Suprapubic skin (tissue), 4 donors: ENCODE results near the gene U2AF2. TPM values are rescaled to one million over a fixed set of nuclear protein-coding genes. Genes with fewer than 3 reads are reported as not detected.

Experiments used
- DNase-seq, 2 donors: peaks; one replicate each; pipeline ENCODE4 v3.0.0-alpha.2; 2019; ENCODE audit warnings: low spot score in 2 of 2
- H3K27ac ChIP-seq: fragments of 200-600 bp; sonication (generic); one replicate; pipeline ENCODE4 v1.5.1; 2019
- H3K27me3 ChIP-seq: fragments of 200-600 bp; sonication (generic); one replicate; pipeline ENCODE4 v1.5.1; 2019
- H3K36me3 ChIP-seq: fragments of 200-600 bp; sonication (generic); one replicate; pipeline ENCODE4 v1.5.1; 2019
- H3K4me1 ChIP-seq: fragments of 200-600 bp; sonication (generic); one replicate; pipeline ENCODE4 v1.5.1; 2019
- H3K4me3 ChIP-seq: fragments of 200-600 bp; sonication (generic); one replicate; pipeline ENCODE4 v1.5.1; 2019; ENCODE audit warnings: mild to moderate bottlenecking
- H3K9me3 ChIP-seq: fragments of 200-600 bp; sonication (generic); one replicate; pipeline ENCODE4 v1.5.1; 2019
- CTCF ChIP-seq, 2 donors: fragments of 200-600 bp in 1 of 2; fragments of 450-650 bp in 1 of 2; sonication (generic) in 1 of 2; IDR thresholded peaks; one replicate each; pipeline ENCODE4 v1.5.1; 2016 to 2019; ENCODE audit warnings: antibody characterized with exemption in 2 of 2, mild to moderate bottlenecking in 1 of 2, moderate library complexity in 1 of 2
- EP300 ChIP-seq: sonication (generic); formaldehyde crosslinking; IDR thresholded peaks from one replicate; pipeline ENCODE4 v1.6.1; 2017; ENCODE audit warnings: antibody characterized with exemption
- POLR2A ChIP-seq, 2 donors: fragments of 450-650 bp; IDR thresholded peaks; one replicate each; pipeline ENCODE4 v1.6.1; 2017; ENCODE audit warnings: antibody characterized with exemption in 2 of 2, mild to moderate bottlenecking in 2 of 2, moderate library complexity in 2 of 2
- POLR2AphosphoS5 ChIP-seq, 3 donors: sonication (generic); formaldehyde crosslinking; IDR thresholded peaks; one replicate each; pipeline ENCODE4 v1.6.1; 2017; ENCODE audit warnings: antibody characterized with exemption in 3 of 3
- WGBS: methylation state at CpG from one replicate; pipeline ENCODE4 v1.1.5; 2018; 5-methylcytosine and 5-hydroxymethylcytosine counted together
- total RNA-seq, 4 donors: library from RNA; depleted of rRNA; stranded (reverse); fragments of >200 nt; gene quantifications; one replicate each; pipeline ENCODE4 v1.1.0, GENCODE V29; 2016

The U2AF2 gene
- total RNA-seq, 4 donors from 2014 or later, result 82.8 to 128 (median 88.5) TPM

DNA sequence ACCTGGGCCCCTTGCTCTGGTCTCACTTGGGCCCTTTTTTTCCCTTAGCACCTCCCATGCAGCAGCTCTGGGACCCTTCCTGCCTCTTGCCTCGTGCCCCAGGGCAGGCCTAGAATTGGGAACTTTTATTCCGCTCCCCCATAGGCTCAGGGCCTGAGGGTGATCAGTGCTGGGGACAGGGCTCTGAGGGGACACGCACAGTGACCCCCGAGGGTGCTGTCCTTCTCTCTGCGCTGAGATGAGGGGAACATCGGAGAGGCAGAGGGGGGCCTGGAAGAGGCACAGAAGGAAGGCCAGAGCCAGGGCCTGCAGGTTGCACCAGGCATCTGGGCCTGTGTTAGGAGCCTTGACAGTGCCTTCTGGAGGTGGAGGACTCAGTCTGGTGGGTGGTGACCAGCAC, 30.9 kb downstream of the U2AF2 start:
- WGBS, result 95% methylated on average over 6 of the region's 6 CpGs
- Histone ChIP-seq H3K4me1 (peaks cover 9% of the 10 kb centered on the region), H3K9me3 (no peaks in the 10 kb centered on the region), H3K4me3 (no peak overlapping the region), H3K27ac (no peak overlapping the region), H3K27me3 (no peaks in the 10 kb centered on the region), H3K36me3 (peaks cover 86% of the 10 kb centered on the region)
- DNase-seq, result no peak
- TF ChIP-seq POLR2A (IDR thresholded peaks at IDR 0.05), result no peak
- no peak for TF ChIP-seq EP300
- no peak for TF ChIP-seq CTCF (IDR thresholded peaks at IDR 0.05)
- no peak for TF ChIP-seq POLR2AphosphoS5 (IDR thresholded peaks at IDR 0.05)

- Histone ChIP-seq H3K4me3 (no peak overlapping the region), H3K27me3 (no peaks in the 10 kb centered on the region), H3K4me1 (peaks cover 8% of the 10 kb centered on the region), H3K9me3 (no peaks in the 10 kb centered on the region), H3K36me3 (peaks cover 87% of the 10 kb centered on the region), H3K27ac (no peak overlapping the region)
- WGBS, result 88% methylated on average over 29 of the region's 29 CpGs
- TF ChIP-seq POLR2AphosphoS5 (IDR thresholded peaks at IDR 0.05) (no peak), EP300 (no peak), POLR2A (IDR thresholded peaks at IDR 0.05) (no peak), CTCF (IDR thresholded peaks at IDR 0.05) (no peak)
- DNase-seq, result no peak
These were observed 31.6 kb downstream of the U2AF2 start for GRCh38 chr19:55686311-55687050.

GRCh38 chr19:55687281-55688201, 32.7 kb downstream of the U2AF2 start:
- WGBS, result 85% methylated on average over 16 of the region's 22 CpGs
- Histone ChIP-seq H3K4me1 (peaks cover 8% of the 10 kb centered on the region), H3K9me3 (no peaks in the 10 kb centered on the region), H3K27me3 (no peaks in the 10 kb centered on the region), H3K36me3 (peaks cover 91% of the 10 kb centered on the region), H3K4me3 (no peak overlapping the region), H3K27ac (no peak overlapping the region)
- TF ChIP-seq POLR2AphosphoS5 (IDR thresholded peaks at IDR 0.05) (no peak), CTCF (IDR thresholded peaks at IDR 0.05) (no peak), POLR2A (IDR thresholded peaks at IDR 0.05) (no peak), EP300 (no peak)
- DNase-seq, result peak in 1 of 2 donors; percentile 59

- Histone ChIP-seq H3K4me1 (peaks cover 8% of the 10 kb centered on the region), H3K27me3 (no peaks in the 10 kb centered on the region), H3K9me3 (no peaks in the 10 kb centered on the region), H3K4me3 (no peak overlapping the region), H3K27ac (no peak overlapping the region), H3K36me3 (peaks cover 95% of the 10 kb centered on the region)
- TF ChIP-seq POLR2A (IDR thresholded peaks at IDR 0.05) (no peak), CTCF (IDR thresholded peaks at IDR 0.05) (no peak), EP300 (no peak), POLR2AphosphoS5 (IDR thresholded peaks at IDR 0.05) (no peak)
- DNase-seq, result peak in 1 of 2 donors; percentile 51
- 62% methylated on average over 22 of the region's 27 CpGs for WGBS
These were observed 33.8 kb downstream of the U2AF2 start for GRCh38 chr19:55688422-55689218.
